ENCODE results near the gene POM121L12. TPM values are rescaled to one million over a fixed set of nuclear protein-coding genes. Genes with fewer than 3 reads are reported as not detected.

POM121L12 gene
- total RNA-seq (not detected in 2 replicates), polyA plus RNA-seq (not detected in 2 replicates), polyA minus RNA-seq (ENCODE audit: low replicate concordance) (not detected in 2 replicates)
- polyA plus RNA-seq (2012) = not detected in 2 replicates

DNA sequence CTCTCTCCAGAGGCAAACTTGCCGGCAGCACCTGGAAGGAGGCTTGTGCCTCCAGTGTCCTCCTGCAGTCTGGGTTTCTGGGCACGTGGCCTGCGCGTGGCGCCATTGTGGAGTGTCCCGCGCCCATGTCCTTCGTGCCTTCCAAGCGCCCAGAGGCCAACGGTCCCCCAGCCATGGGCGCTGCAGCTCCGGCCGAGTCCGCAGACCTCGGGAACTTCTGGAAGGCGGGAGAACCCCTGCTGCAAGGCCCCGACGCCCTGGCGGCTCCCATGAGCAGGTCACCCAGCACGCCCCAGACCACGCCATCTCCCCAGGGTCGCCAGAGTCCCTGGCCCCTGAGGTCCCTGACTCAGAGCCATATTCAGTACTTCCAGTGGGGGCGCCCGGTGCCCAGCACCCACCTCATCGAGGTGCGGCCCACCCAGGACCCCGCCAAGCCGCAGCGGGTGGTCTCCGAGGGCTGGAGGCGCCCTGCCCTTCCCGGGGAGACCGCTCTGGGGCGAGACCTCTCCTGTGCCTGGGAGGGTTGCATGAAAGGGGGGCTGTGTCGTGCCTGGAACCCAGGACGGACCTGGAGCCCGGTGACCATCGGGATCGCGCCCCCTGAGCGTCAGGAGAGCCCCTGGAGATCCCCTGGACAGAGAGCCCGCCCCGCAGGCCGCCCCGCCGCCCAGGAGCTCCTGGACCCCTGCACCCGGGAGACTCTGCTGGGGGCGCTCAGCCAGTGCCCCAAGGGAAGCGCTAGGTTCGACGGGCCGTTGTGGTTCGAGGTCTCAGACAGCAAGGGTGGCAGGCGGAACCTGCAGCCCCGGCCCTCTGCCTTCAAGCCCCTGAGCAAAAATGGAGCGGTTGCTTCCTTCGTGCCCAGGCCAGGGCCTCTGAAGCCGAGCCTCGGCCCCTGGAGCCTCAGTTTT is at the start of gene POM121L12:
TSS of gene POM121L12 (plus strand) at position 135 of the 914 bp plus-strand sequence. CDS start at position 174, 39 bp downstream.
- Histone ChIP-seq H3K4me3 (replicated peaks in 1 of 4; ENCODE audit: control extremely low read depth in 1 of 4, insufficient read depth in 1 of 4, low read depth in 3 of 4, low read length in 4 of 4) (no peak within 1 kb of the TSS), H3K79me2 (ENCODE audit: control insufficient read depth, insufficient read depth, low read length) (no peaks in the 10 kb centered on the region), H3K9me3 (ENCODE audit: control insufficient read depth, insufficient read depth, low read depth, low read length) (no peaks in the 10 kb centered on the region), H3K9ac (ENCODE audit: insufficient read depth, low read length) (no peak within 1 kb of the TSS), H3K27ac (ENCODE audit: insufficient read depth, low read length) (no peak within 1 kb of the TSS), H4K20me1 (ENCODE audit: control insufficient read depth, extremely low read depth, insufficient read depth, low read length) (no peaks in the 10 kb centered on the region), H2AFZ (ENCODE audit: low read length) (no peak within 1 kb of the TSS), H3K4me2 (ENCODE audit: extremely low read depth, insufficient read depth, low read length) (no peak within 1 kb of the TSS), H3K27me3 (ENCODE audit: control insufficient read depth, insufficient read depth, low read length) (no peaks in the 10 kb centered on the region), H3K36me3 (ENCODE audit: control insufficient read depth, insufficient read depth, low read length) (no peaks in the 10 kb centered on the region), H3K4me1 (ENCODE audit: control insufficient read depth, extremely low read depth, insufficient read depth, low read length) (no peaks in the 10 kb centered on the region)
- TF ChIP-seq EZH2 (IDR thresholded peaks at IDR 0.05; ENCODE audit: low read length, missing control alignments) = no peak
- TF ChIP-seq, protein P1, sequence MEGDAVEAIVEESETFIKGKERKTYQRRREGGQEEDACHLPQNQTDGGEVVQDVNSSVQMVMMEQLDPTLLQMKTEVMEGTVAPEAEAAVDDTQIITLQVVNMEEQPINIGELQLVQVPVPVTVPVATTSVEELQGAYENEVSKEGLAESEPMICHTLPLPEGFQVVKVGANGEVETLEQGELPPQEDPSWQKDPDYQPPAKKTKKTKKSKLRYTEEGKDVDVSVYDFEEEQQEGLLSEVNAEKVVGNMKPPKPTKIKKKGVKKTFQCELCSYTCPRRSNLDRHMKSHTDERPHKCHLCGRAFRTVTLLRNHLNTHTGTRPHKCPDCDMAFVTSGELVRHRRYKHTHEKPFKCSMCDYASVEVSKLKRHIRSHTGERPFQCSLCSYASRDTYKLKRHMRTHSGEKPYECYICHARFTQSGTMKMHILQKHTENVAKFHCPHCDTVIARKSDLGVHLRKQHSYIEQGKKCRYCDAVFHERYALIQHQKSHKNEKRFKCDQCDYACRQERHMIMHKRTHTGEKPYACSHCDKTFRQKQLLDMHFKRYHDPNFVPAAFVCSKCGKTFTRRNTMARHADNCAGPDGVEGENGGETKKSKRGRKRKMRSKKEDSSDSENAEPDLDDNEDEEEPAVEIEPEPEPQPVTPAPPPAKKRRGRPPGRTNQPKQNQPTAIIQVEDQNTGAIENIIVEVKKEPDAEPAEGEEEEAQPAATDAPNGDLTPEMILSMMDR (conservative IDR thresholded peaks at IDR 0.05 in 1 of 2, IDR thresholded peaks at IDR 0.05 in 1 of 2; ENCODE audit: low read depth in 1 of 2, low read length in 2 of 2) = no peak
- no peak for DNase-seq (ENCODE audit: low read depth in 2 of 2)

DNA sequence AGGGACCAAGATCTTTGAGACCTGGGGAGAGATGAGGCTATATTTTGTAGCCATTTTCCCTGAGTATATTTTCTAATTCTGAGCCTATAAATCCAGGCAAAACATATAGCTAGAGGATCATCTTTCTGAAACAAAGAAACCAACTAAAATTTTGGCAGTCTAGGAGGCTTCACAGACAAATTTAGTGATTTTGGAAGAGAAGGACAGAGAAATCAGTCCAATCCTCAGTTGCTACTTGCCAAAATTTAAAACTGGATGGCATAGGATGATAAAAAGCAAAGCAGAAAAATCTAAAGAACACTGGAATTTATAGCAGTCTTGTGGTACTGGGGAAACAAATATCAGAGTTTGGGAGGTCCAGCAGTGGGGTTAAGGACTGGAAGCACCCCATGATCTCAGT is 43.4 kb upstream of the POM121L12 start:
- no peak overlapping the region for H3K27ac ChIP-seq (ENCODE audit: insufficient read depth, low read length)
- no peak for TF ChIP-seq EZH2 (IDR thresholded peaks at IDR 0.05; ENCODE audit: low read length, missing control alignments)
- TF ChIP-seq, protein P1 (conservative IDR thresholded peaks at IDR 0.05 in 1 of 2, IDR thresholded peaks at IDR 0.05 in 1 of 2; ENCODE audit: low read depth in 1 of 2, low read length in 2 of 2) = no peak
- H3K4me3 ChIP-seq (replicated peaks in 1 of 4; ENCODE audit: control extremely low read depth in 1 of 4, insufficient read depth in 1 of 4, low read depth in 3 of 4, low read length in 4 of 4) = no peak overlapping the region

DNA sequence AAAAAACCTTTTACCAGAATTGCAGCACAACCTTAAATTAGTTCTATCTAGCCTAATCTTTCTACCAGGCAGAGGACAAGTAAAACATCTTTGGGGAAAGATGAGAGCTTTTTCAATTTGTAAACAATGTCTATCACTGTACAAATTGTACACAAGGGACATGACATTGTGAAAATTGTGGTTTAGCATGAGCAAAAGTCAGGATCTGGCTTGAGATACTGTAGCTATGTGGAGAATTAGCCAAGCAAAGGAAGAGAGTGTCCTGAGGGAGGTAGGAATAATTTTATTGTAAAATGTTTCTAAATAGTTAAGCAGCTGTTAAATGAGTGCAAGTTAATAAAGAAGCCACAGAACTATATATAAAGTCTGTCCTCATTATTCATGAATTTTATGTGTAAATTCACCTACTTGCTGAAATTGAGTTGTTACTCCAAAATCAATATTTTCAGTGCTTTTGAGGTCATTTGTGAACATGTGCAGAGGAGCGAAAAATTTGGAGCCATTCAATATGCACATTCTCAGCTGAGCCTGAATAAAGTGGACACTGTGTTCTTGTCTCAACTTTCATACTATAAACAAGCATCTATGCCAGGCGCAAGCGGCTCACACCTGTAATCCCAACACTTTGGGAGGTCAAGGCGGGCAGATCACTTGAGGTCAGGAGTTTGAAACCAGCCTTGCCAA is 42.8 kb upstream of the POM121L12 start:
- Histone ChIP-seq H3K27me3 (ENCODE audit: control insufficient read depth, insufficient read depth, low read length) (no peaks in the 10 kb centered on the region), H3K4me2 (ENCODE audit: extremely low read depth, insufficient read depth, low read length) (no peak overlapping the region), H3K79me2 (ENCODE audit: control insufficient read depth, insufficient read depth, low read length) (no peaks in the 10 kb centered on the region), H4K20me1 (ENCODE audit: control insufficient read depth, extremely low read depth, insufficient read depth, low read length) (no peaks in the 10 kb centered on the region), H3K4me1 (ENCODE audit: control insufficient read depth, extremely low read depth, insufficient read depth, low read length) (no peaks in the 10 kb centered on the region), H3K9ac (ENCODE audit: insufficient read depth, low read length) (no peak overlapping the region), H3K36me3 (ENCODE audit: control insufficient read depth, insufficient read depth, low read length) (no peaks in the 10 kb centered on the region), H3K27ac (ENCODE audit: insufficient read depth, low read length) (no peak overlapping the region), H2AFZ (ENCODE audit: low read length) (no peak overlapping the region), H3K9me3 (ENCODE audit: control insufficient read depth, insufficient read depth, low read depth, low read length) (no peaks in the 10 kb centered on the region), H3K4me3 (replicated peaks in 1 of 4; ENCODE audit: control extremely low read depth in 1 of 4, insufficient read depth in 1 of 4, low read depth in 3 of 4, low read length in 4 of 4) (no peak overlapping the region)
- TF ChIP-seq, protein P1 (conservative IDR thresholded peaks at IDR 0.05 in 1 of 2, IDR thresholded peaks at IDR 0.05 in 1 of 2; ENCODE audit: low read depth in 1 of 2, low read length in 2 of 2) = no peak
- no peak for TF ChIP-seq EZH2 (IDR thresholded peaks at IDR 0.05; ENCODE audit: low read length, missing control alignments)
- DNase-seq (ENCODE audit: low read depth in 2 of 2) = no peak

More for the DNA sequence above, 43.4 kb upstream of the POM121L12 start:
- H2AFZ ChIP-seq (ENCODE audit: low read length) = no peak overlapping the region
- no peak overlapping the region for H3K9ac ChIP-seq (ENCODE audit: insufficient read depth, low read length)
- no peaks in the 10 kb centered on the region for H3K27me3 ChIP-seq (ENCODE audit: control insufficient read depth, insufficient read depth, low read length)
- no peaks in the 10 kb centered on the region for H3K36me3 ChIP-seq (ENCODE audit: control insufficient read depth, insufficient read depth, low read length)
- no peaks in the 10 kb centered on the region for H3K4me1 ChIP-seq (ENCODE audit: control insufficient read depth, extremely low read depth, insufficient read depth, low read length)
- no peaks in the 10 kb centered on the region for H3K9me3 ChIP-seq (ENCODE audit: control insufficient read depth, insufficient read depth, low read depth, low read length)
- H3K79me2 ChIP-seq (ENCODE audit: control insufficient read depth, insufficient read depth, low read length) = no peaks in the 10 kb centered on the region
- H3K4me2 ChIP-seq (ENCODE audit: extremely low read depth, insufficient read depth, low read length) = no peak overlapping the region
- no peaks in the 10 kb centered on the region for H4K20me1 ChIP-seq (ENCODE audit: control insufficient read depth, extremely low read depth, insufficient read depth, low read length)
- DNase-seq (ENCODE audit: low read depth in 2 of 2) = no peak

All from fibroblast of lung (primary cell).